Activated CD4-positive, alpha-beta T cell treated with anti-CD3 and anti-CD28 coated beads, Interleukin-2, amount 50 U/mL, for 1 hour (primary cell): Measurements from ENCODE around the gene MYO6.
"Not testable (repeated sequence)": the region's sequence is repeated elsewhere in the genome, so short reads cannot be mapped to it uniquely, and the experiment has no call there.

Experiments used
- DNase-seq: peaks from one replicate; pipeline ENCODE4 v3.0.0-alpha.2; 2020

MYO6 gene

GRCh38 chr6:75893776-75894152, 144.7 kb downstream of the MYO6 start:
- DNase-seq: no peak

- DNase-seq: no peak
Measured at GRCh38 chr6:75896526-75896925, 147.5 kb downstream of the MYO6 start.

GRCh38 chr6:75900216-75900615, 151.2 kb downstream of the MYO6 start:
- not testable (repeated sequence) for DNase-seq

- DNase-seq: not testable (repeated sequence)
Measured at GRCh38 chr6:75905129-75905528, 156.1 kb downstream of the MYO6 start.

GRCh38 chr6:75906871-75907270, 157.8 kb downstream of the MYO6 start:
- no peak for DNase-seq

- DNase-seq: no peak
Measured at GRCh38 chr6:75907444-75907843, 158.4 kb downstream of the MYO6 start.

- no peak for DNase-seq
Measured at GRCh38 chr6:75913040-75913439, 164.0 kb downstream of the MYO6 start.

GRCh38 chr6:75922226-75922625, 173.2 kb downstream of the MYO6 start:
- no peak for DNase-seq

GRCh38 chr6:75926293-75927168, 177.5 kb downstream of the MYO6 start:
- no peak for DNase-seq

- DNase-seq: no peak
Measured at GRCh38 chr6:75931011-75931680, 182.1 kb downstream of the MYO6 start.

GRCh38 chr6:75932067-75932466, 183.0 kb downstream of the MYO6 start:
- DNase-seq: no peak

- DNase-seq: no peak
Measured at GRCh38 chr6:75933387-75933975, 184.4 kb downstream of the MYO6 start.

- no peak for DNase-seq
Measured at GRCh38 chr6:75934643-75935472, 185.8 kb downstream of the MYO6 start.

- DNase-seq: no peak
Measured at GRCh38 chr6:75935473-75935793, 186.4 kb downstream of the MYO6 start.

GRCh38 chr6:75936682-75937081, 187.6 kb downstream of the MYO6 start:
- no peak for DNase-seq

- no peak for DNase-seq
Measured at GRCh38 chr6:75937846-75938245, 188.8 kb downstream of the MYO6 start.

- DNase-seq: no peak
Measured at GRCh38 chr6:75940564-75940963, 191.5 kb downstream of the MYO6 start.

- no peak for DNase-seq
Measured at GRCh38 chr6:75941509-75941908, 192.5 kb downstream of the MYO6 start.

- DNase-seq: no peak
Measured at GRCh38 chr6:75943381-75943780, 194.3 kb downstream of the MYO6 start.

- no peak for DNase-seq
Measured at GRCh38 chr6:75946146-75946831, 197.2 kb downstream of the MYO6 start.

- DNase-seq: no peak
Measured at GRCh38 chr6:75947935-75948334, 198.9 kb downstream of the MYO6 start.

- no peak for DNase-seq
Measured at GRCh38 chr6:75952128-75952527, 203.1 kb downstream of the MYO6 start.

GRCh38 chr6:75963569-75963968, 214.5 kb downstream of the MYO6 start:
- no peak for DNase-seq
